GM13976 (cell line): Measurements from ENCODE around the gene STPG1.
A peak's percentile ranks its signal among the peaks of the same experiment; 100 is the strongest.

Source experiments
- DNase-seq: peaks from one replicate; pipeline ENCODE4 v3.0.0; 2012; ENCODE audit warnings: low spot score
- in situ Hi-C: fragments of 300-500 bp; cut with MboI; formaldehyde crosslinking; loops from one replicate; pipeline ENCODE4 v1.12.0; 2022; ENCODE audit warnings: low sequenced_read_pairs, mixed read lengths, inconsistent platforms; ENCODE audit not compliant: unreplicated experiment
- TF ChIP-seq, protein P1 (sequence below): IDR thresholded peaks from 2 replicates; pipeline ENCODE4 v1.5.1; 2012; ENCODE audit warnings: borderline replicate concordance, mild to moderate bottlenecking; ENCODE audit not compliant: insufficient read depth; ENCODE audit errors: extremely low read depth, missing control alignments, control extremely low read depth

Gene STPG1

DNA sequence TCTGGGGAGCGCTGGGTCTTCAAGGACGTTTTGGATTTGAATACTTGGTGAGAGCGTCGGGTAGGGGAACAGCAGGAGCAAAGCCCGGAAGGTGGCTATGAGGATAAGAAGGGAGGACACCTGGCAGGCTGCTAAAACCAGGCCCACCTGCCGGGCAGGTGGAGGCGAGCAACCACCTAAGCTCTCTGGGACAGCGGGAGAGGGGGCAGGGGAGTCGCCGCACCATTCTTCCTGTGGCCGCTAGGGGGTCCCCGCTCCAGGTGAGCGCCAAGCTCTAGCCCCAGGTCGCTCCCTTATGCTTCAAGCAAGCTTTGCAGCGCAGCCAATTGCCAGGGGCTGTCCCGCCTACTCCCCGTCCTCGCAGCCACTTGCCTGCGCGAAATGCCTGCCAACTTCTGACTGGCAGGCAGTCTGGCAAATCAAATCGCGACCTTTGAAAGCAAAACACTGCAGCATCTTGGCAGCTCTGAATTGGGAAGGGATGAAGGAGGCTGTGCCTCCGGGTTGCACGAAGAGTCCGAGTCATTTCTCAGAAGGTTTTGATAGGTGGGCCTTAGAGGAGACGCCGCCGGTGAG, 1.8 kb upstream of the STPG1 start, which contains the start of gene NIPAL3:
TSS of gene NIPAL3 (plus strand) at position 469 of the 576 bp plus-strand sequence. CDS start 3,746 bp downstream, outside the sequence.
- TF ChIP-seq, protein P1, sequence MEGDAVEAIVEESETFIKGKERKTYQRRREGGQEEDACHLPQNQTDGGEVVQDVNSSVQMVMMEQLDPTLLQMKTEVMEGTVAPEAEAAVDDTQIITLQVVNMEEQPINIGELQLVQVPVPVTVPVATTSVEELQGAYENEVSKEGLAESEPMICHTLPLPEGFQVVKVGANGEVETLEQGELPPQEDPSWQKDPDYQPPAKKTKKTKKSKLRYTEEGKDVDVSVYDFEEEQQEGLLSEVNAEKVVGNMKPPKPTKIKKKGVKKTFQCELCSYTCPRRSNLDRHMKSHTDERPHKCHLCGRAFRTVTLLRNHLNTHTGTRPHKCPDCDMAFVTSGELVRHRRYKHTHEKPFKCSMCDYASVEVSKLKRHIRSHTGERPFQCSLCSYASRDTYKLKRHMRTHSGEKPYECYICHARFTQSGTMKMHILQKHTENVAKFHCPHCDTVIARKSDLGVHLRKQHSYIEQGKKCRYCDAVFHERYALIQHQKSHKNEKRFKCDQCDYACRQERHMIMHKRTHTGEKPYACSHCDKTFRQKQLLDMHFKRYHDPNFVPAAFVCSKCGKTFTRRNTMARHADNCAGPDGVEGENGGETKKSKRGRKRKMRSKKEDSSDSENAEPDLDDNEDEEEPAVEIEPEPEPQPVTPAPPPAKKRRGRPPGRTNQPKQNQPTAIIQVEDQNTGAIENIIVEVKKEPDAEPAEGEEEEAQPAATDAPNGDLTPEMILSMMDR = peak; percentile 83
- DNase-seq = peak; percentile 96
- in situ Hi-C loops = no loop called here

DNA sequence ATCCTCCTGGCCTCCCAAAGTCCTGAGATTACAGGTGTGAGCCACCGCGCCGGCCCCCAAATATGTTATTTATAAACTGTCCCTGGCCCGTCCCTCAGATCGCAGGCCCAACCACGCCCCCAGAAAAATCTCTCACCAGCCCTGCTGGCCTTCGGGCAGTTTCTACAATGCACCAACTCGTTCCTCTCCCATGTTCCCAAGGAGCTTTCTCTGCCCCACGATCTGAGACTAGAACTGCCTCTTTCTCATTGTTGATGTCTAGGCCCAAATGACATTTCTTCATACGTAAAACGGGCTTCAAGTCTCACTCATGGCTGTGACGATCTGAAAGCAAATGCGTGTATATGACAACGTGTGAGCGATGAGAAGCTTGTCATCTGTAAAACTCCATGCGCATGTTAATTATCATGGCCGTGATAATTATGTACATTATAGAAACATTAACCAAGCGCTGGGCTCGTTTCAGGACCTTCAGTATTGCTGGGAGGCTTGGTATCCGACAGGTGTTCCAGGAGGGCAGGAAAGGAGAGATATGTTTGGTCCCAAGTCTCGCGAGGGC, 1.3 kb upstream of the STPG1 start:
- in situ Hi-C loops = no loop called here
- no peak for DNase-seq
- TF ChIP-seq, protein P1 = no peak

DNA sequence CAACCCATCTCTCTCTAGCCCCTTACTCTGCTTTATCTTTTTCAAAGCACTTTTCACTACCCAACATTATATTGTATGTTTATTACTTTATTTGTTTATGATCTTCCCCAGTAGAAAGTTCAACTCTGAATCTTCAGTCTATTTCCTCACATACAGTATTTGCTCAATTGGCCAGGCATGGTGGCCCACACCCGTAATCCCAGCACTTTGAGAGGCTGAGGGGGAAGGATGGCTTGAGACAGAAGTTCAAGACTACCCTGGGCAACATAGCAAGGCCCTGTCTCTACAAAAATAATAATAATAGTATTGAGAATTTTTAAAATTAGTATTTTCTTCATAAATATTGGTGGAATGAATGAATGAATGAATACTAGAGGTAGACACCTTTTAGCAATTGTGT, 1.2 kb downstream of the STPG1 start:
- TF ChIP-seq, protein P1 = no peak
- in situ Hi-C loops = no loop called here
- DNase-seq = no peak

DNA sequence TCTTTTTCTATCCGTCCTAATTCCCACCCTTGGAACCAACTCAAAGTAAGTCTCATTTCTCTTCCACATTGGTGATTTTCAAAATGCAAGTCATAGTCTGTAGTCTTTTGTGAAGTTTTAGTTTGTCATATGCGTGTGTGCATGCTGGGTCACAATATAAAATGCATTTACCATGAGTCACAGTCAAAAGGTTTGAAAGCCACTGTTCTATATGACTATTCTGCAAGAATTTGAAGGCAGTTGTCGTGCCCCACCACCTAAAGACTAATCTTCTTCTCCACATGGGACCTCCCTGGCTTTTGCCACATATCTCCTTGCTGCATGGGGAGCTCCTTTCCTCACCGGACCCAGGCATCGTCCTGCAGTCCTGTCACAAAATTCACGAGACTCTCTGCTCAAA, 1.6 kb downstream of the STPG1 start:
- no peak for DNase-seq
- in situ Hi-C loops = no loop called here

DNA sequence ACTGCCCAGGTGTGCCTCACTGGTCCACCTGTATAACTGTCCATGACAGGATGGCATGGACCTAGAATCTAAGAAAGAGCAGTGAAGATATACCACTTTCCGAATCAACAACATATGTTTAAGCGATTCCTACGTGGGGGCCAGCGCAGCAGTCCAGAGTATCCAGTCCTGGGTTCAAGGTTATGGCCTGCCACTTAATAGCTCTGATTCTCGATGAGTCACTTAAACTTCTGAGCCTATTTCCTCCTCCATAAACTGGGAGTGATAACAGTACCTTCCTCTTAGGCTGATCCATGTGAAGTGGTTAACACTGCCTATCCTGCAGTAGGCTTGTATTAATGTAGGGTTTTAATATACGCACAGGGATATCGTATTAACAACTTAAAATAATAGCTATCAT, 2.8 kb downstream of the STPG1 start:
- in situ Hi-C loops = no loop called here
- no peak for DNase-seq
- TF ChIP-seq, protein P1 = no peak

More for the DNA sequence above, 1.6 kb downstream of the STPG1 start:
- TF ChIP-seq, protein P1 = no peak

DNA sequence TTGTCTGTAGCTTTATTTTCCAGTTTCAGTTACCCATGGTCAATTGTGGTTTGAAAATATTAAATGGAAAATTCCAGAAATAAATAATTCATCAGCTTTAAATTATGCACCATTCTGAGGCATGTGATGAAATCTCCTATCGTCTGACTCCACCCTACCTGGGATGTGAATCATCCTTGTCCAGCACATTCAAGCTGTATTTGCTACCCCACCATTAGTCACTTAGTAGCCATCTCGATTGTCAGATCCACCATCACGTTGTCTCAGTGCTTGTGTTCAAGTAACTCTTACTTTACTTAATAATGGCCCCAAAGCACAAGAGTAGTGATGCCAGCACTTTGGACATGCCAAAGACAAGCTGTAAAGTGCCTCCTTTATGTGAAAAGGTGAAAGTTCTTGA, 4.0 kb downstream of the STPG1 start:
- TF ChIP-seq, protein P1 = no peak
- in situ Hi-C loops = no loop called here
- DNase-seq = no peak
